WI38 (cell line): ENCODE results near the gene ESPN.
A peak's percentile ranks its signal among the peaks of the same experiment; 100 is the strongest.
"Not testable (repeated sequence)": the region's sequence is repeated elsewhere in the genome, so short reads cannot be mapped to it uniquely, and the experiment has no call there.

Experiments
- H3K4me3 ChIP-seq: 2 replicates; pipeline ENCODE4 v1.5.1; 2011; ENCODE audit warnings: low read depth, mild to moderate bottlenecking, control low read depth, low read length
- TF ChIP-seq, protein P1 (sequence below): IDR thresholded peaks from 2 replicates; pipeline ENCODE4 v1.5.1; 2012; ENCODE audit warnings: low read depth, mild to moderate bottlenecking, control low read depth, low read length

Gene ESPN

DNA sequence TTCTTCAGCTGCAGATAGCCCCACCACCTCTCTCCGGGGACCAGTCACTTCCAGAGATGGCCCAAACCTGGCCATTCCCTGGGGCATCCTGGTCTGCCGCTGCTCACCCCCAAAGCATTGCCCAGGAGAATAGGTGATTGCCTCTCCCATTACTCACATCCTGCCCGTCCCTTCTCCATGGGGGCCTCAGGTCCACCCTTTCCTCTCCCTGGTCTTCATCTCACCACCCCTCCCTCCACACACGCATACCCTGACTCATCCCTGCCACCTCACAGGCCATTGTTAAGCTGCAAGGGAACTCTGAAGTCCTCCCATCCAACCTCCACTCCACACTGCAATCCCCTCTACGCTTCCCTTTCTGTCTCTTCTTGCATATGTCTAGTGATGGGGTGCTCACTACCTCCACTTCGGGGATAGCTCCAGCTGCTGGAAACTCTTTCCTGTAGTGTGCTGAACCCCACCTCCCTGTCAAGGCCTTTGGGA, 66.9 kb downstream of the ESPN start, which contains the start of gene PLEKHG5:
PLEKHG5 (minus strand) TSS at position 188 of the 483 bp plus-strand sequence. CDS start 14,096 bp downstream, outside the sequence.
- TF ChIP-seq, protein P1, sequence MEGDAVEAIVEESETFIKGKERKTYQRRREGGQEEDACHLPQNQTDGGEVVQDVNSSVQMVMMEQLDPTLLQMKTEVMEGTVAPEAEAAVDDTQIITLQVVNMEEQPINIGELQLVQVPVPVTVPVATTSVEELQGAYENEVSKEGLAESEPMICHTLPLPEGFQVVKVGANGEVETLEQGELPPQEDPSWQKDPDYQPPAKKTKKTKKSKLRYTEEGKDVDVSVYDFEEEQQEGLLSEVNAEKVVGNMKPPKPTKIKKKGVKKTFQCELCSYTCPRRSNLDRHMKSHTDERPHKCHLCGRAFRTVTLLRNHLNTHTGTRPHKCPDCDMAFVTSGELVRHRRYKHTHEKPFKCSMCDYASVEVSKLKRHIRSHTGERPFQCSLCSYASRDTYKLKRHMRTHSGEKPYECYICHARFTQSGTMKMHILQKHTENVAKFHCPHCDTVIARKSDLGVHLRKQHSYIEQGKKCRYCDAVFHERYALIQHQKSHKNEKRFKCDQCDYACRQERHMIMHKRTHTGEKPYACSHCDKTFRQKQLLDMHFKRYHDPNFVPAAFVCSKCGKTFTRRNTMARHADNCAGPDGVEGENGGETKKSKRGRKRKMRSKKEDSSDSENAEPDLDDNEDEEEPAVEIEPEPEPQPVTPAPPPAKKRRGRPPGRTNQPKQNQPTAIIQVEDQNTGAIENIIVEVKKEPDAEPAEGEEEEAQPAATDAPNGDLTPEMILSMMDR: no peak
- H3K4me3 ChIP-seq: peak within 1 kb of the TSS; percentile 66

DNA sequence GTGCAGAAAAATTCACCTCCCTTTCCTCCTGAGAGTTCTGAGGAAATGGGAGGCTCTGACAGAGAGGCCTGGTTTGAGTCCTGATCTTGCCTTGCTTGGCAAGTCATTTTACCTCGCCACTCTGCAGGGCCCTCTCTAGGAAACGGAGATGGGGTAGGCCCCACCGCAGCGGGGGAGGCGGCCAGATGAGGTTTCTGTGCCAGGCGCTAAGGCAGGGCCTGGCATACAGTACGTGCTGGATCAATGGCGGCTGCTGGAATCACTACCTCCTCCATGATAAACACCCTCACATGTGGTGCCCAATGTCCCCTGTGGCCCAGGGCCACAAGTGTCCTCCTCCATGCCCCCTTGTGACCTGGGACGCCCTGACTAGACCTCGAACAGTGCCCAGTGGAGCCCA, 67.4 kb downstream of the ESPN start:
- H3K4me3 ChIP-seq: no peak overlapping the region

DNA sequence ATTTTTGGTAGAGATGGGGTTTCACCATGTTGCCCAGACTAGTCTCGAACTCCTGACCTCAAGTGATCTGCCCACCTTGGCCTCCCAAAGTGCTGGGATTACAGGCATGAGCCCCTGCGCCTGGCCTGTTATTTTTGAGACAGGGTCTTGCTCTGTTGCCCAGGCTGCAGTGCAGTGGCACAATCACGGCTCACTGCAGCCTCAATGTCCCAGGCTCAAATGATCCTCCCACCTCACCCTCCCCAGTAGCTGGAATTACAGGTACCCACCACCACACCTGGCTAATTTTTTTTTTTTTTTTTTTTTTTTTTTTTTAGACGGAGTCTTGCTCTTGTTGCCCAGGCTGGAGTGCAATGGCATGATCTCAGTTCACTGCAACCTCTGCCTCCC, 69.3 kb downstream of the ESPN start:
- H3K4me3 ChIP-seq: not testable (repeated sequence)

More for the DNA sequence above, 67.4 kb downstream of the ESPN start:
- TF ChIP-seq, protein P1: no peak

DNA sequence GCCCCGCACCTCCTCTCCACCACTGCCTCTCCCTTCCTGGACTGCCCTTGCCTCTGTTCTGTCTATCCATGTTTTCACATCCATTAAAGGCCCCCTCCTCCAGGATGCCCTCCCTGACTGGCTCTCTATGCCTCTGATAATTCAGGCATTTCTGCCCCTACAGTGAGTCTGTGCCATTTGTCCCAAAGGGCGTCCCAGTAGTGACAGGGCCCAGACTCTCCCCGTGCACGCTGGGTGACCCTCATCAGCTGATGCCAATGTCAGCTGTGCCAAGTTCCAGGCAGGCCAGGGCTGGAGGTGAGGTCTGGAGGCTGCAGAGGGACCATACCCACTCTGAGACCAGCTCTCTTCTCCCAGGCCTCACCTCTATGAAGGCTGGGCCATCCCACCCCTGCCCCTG, 70.1 kb downstream of the ESPN start:
- TF ChIP-seq, protein P1: no peak

DNA sequence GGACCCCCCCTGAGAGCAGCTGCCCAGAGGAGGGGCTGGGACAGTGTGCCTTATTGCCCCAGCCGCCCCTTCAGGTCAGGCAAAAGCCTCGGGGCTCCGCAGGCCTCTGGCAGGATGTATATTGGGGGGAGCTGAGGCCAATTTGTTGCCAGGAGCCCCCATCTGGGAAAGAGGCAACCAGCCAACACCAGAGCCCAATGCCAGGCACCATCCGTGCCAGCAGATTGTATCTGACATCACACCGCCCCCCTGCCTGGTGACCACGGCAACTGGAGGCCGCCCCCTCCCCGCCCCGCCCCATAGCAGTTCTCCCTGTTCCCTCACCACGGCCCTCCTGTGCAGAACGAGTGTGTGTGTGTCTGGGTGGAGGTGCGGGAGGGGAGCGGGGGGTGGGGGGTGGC, 70.5 kb downstream of the ESPN start:
- TF ChIP-seq, protein P1: no peak
- no peak overlapping the region for H3K4me3 ChIP-seq

More for the DNA sequence above, 70.1 kb downstream of the ESPN start:
- no peak overlapping the region for H3K4me3 ChIP-seq

DNA sequence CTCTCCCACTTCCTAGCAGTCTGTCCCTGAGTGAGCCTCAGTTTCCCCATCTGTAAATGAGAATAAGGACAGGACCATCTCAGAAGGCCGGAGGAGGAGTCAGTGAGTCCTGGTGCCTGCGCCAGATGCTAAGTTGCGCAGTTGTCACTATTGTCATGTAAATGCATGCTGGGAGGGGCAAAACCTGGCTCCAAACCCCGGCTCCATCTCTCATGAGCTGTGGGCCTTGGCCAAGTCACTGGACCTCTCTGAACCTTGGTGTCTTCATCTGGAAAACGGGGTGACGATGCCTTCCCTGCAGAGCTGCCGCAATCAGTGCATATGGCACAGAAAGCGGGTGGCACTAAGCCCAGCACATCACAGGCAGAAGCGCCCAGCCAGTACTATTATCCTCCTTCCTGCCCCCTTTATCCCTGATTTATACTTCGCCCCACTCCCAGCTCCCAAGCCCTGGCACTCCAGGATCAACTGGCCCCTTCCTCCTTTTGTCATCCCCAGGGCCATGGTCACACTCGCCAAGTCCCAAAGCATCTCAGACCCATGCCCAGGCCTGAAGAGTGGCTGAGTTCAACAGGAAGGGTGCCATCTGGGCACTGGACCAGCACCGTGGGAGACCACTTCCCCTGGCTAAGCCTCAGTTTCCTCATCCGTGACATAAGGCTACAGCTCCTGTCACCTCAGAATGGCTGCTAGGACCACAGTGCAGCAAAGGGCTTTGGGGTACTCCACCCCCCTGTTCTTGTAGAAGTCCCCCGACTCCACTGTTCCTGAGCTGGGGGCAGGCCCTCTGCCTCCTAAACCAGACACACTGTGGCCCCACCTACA, 71.2 kb downstream of the ESPN start:
- TF ChIP-seq, protein P1: no peak
- H3K4me3 ChIP-seq: no peak overlapping the region

DNA sequence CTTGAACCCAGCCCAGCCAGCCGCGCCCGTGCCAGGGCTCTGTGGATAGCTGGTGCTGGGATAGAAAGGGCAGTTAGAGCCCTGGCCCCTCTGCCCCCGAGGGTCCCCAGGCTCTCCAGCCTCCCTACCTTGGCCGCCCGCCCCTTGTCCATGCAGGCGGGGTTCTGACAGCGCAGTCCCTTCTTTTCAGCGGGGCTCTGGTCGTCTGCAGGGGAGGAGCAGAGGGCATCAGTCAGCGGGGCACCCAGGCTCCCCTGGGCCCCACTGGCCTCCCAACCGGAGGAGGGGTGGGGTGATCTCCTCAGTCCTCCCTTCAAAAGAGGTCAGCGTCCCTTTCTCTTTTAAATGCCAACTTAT, 71.8 kb downstream of the ESPN start:
- TF ChIP-seq, protein P1: no peak
- H3K4me3 ChIP-seq: no peak overlapping the region

DNA sequence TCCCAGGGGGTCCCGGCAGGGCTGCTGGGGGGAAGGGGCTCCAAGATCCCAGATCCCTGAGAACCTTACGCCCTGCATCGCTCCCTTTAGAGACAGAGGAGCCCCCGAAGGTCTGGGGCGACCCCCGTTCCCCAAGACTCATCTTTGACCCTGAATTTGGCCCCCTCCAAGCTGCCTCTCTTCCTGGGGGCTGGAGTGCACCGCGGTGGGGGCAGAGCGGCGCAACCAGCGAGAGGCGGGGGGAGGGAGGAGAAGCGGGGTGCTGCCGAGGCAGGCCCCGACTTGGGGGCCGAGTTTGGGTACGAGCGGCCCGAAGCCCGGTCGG, 72.3 kb downstream of the ESPN start:
- peak overlapping the region; percentile 49 for H3K4me3 ChIP-seq
- TF ChIP-seq, protein P1: no peak
